NCI-H1417 (cell line): ENCODE data around the gene NAPB.
"Not testable (repeated sequence)": the region's sequence is repeated elsewhere in the genome, so short reads cannot be mapped to it uniquely, and the experiment has no call there.

Source experiments
- DNase-seq, 3 experiments: peaks; one replicate each; lab custom pipeline; 2025; lab: John Stamatoyannopoulos, UW

Gene NAPB

GRCh38 chr20:23367770-23368169, 53.5 kb downstream of the NAPB start:
- DNase-seq = no peak

- no peak for DNase-seq
These were observed 54.9 kb downstream of the NAPB start for GRCh38 chr20:23366384-23366783.

GRCh38 chr20:23365390-23366165, 55.7 kb downstream of the NAPB start:
- no peak for DNase-seq

- DNase-seq = peak in 1 of 3 experiments; percentile 19
These were observed 58.0 kb downstream of the NAPB start for GRCh38 chr20:23363257-23363649.

- peak; percentile 28 to 75 (median 69) for DNase-seq
These were observed 58.7 kb downstream of the NAPB start for GRCh38 chr20:23362392-23363256.

GRCh38 chr20:23361476-23362391, 59.6 kb downstream of the NAPB start, which contains the start of gene GZF1:
Gene GZF1, plus strand, starts transcription at chr20:23362182. Its CDS starts 2,202 bp downstream, at chr20:23364384.
- DNase-seq = peak; percentile 96 to 99 (median 99)

GRCh38 chr20:23361119-23361475, 60.2 kb downstream of the NAPB start:
- no peak for DNase-seq

GRCh38 chr20:23360531-23360930, 60.8 kb downstream of the NAPB start:
- no peak for DNase-seq

- peak in 1 of 3 experiments; percentile 49 for DNase-seq
These were observed 62.2 kb downstream of the NAPB start for GRCh38 chr20:23358923-23359593.

- DNase-seq = no peak
These were observed 62.8 kb downstream of the NAPB start for GRCh38 chr20:23358563-23358906.

GRCh38 chr20:23357767-23358562, 63.3 kb downstream of the NAPB start:
- peak; percentile 95 to 100 (median 100) for DNase-seq

- DNase-seq = no peak
These were observed 65.1 kb downstream of the NAPB start for GRCh38 chr20:23356203-23356602.

- peak; percentile 7 to 82 (median 71) for DNase-seq
These were observed 70.1 kb downstream of the NAPB start for GRCh38 chr20:23350904-23351838.

- DNase-seq = peak; percentile 96 to 99 (median 98)
These were observed 70.9 kb downstream of the NAPB start, which contains the start of gene NXT1 for GRCh38 chr20:23350196-23350903. Gene NXT1, plus strand, starts transcription at chr20:23350791. Its CDS starts 3,251 bp downstream, at chr20:23354042.

GRCh38 chr20:23349338-23350195, 71.7 kb downstream of the NAPB start:
- DNase-seq = no peak

- not testable (repeated sequence) for DNase-seq
These were observed 72.8 kb downstream of the NAPB start for GRCh38 chr20:23348510-23348909.

GRCh38 chr20:23347791-23348190, 73.5 kb downstream of the NAPB start:
- no peak for DNase-seq

- DNase-seq = no peak
These were observed 75.3 kb downstream of the NAPB start for GRCh38 chr20:23346002-23346401.
